B cell (primary cell): ENCODE data around the gene GLP2R.

ENCODE experiments used
- CTCF ChIP-seq: fragments of 200-600 bp; IDR thresholded peaks from one replicate; pipeline ENCODE4 v1.8.0; 2022; ENCODE audit warnings: antibody characterized with exemption, mild to moderate bottlenecking
- EZH2 ChIP-seq: IDR thresholded peaks from 2 replicates; pipeline ENCODE4 v1.6.1; 2012; ENCODE audit warnings: borderline replicate concordance, low read depth, mild to moderate bottlenecking, moderate library complexity, low read length; ENCODE audit not compliant: insufficient read depth, poor library complexity, severe bottlenecking

GRCh38 chr17:9821921-9822320, 3.8 kb upstream of the GLP2R start, which contains the start of gene GSG1L2:
- no peak for TF ChIP-seq CTCF
- no peak for TF ChIP-seq EZH2
